Astrocyte (in vitro differentiated cells and primary cell): Measurements from ENCODE around the gene AHSA1.

Experiments used
- EZH2 ChIP-seq: IDR thresholded peaks from 2 replicates; pipeline ENCODE4 v1.6.1; 2012; ENCODE audit warnings: mild to moderate bottlenecking, low read length, inconsistent platforms; ENCODE audit not compliant: insufficient read depth
- TF ChIP-seq, protein P1 (sequence below): IDR thresholded peaks from 2 replicates; pipeline ENCODE4 v1.5.1; 2011; ENCODE audit warnings: low read depth, mild to moderate bottlenecking, inconsistent platforms, low read length, moderate library complexity; ENCODE audit not compliant: insufficient read depth

DNA sequence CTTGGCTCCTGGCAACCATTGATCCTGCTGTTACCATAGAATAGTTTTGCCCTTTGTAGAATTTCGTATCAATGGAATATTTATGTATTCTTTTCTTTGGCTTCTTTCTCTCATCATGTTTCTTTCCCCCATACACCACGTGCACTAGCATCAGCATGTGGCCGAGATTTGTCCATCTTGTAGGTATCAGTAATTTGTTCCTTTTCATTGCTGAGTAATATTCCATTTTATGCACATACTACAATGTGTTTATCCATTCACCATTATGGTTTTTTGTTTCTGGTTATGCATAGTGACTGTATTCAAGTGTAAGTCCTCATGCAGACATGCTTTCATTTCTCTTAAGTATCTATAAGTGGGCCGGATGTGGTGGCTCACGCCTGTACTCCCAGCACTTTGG lies 45.2 kb downstream of the AHSA1 start:
- TF ChIP-seq, protein P1, sequence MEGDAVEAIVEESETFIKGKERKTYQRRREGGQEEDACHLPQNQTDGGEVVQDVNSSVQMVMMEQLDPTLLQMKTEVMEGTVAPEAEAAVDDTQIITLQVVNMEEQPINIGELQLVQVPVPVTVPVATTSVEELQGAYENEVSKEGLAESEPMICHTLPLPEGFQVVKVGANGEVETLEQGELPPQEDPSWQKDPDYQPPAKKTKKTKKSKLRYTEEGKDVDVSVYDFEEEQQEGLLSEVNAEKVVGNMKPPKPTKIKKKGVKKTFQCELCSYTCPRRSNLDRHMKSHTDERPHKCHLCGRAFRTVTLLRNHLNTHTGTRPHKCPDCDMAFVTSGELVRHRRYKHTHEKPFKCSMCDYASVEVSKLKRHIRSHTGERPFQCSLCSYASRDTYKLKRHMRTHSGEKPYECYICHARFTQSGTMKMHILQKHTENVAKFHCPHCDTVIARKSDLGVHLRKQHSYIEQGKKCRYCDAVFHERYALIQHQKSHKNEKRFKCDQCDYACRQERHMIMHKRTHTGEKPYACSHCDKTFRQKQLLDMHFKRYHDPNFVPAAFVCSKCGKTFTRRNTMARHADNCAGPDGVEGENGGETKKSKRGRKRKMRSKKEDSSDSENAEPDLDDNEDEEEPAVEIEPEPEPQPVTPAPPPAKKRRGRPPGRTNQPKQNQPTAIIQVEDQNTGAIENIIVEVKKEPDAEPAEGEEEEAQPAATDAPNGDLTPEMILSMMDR: no peak
- no peak for TF ChIP-seq EZH2
